HT1080 (cell line): ENCODE measurements around the gene ATP7A. TPM values are rescaled to one million over a fixed set of nuclear protein-coding genes. Genes with fewer than 3 reads are reported as not detected.
"Not testable (repeated sequence)": the region's sequence is repeated elsewhere in the genome, so short reads cannot be mapped to it uniquely, and the experiment has no call there.

Source experiments
- DNase-seq: peaks from one replicate; pipeline ENCODE4 v3.0.0-alpha.2; 2015; ENCODE audit warnings: low read depth
- total RNA-seq: library from RNA; depleted of rRNA; stranded (reverse); fragments of >200 nt; shearing (Covaris generic); gene quantifications from 2 replicates; pipeline ENCODE4 v1.2.3, GENCODE V29; 2014

The ATP7A gene
- total RNA-seq, 1 experiment from 2014 or later = 3.1 TPM

GRCh38 chrX:77945031-77945430 is 34.5 kb downstream of the ATP7A start:
- DNase-seq = not testable (repeated sequence)

GRCh38 chrX:77945910-77946545 is 35.5 kb downstream of the ATP7A start:
- no peak for DNase-seq

GRCh38 chrX:77946571-77946970 is 36.1 kb downstream of the ATP7A start:
- DNase-seq = no peak

GRCh38 chrX:77949840-77950239 is 39.3 kb downstream of the ATP7A start:
- DNase-seq = no peak

GRCh38 chrX:77952173-77952572 is 41.7 kb downstream of the ATP7A start:
- DNase-seq = no peak

- no peak for DNase-seq
Observed at GRCh38 chrX:77953302-77953701, 42.8 kb downstream of the ATP7A start.

- no peak for DNase-seq
Observed at GRCh38 chrX:77953708-77954107, 43.2 kb downstream of the ATP7A start.

- no peak for DNase-seq
Observed at GRCh38 chrX:77960567-77960966, 50.1 kb downstream of the ATP7A start.

- DNase-seq = no peak
Observed at GRCh38 chrX:77961063-77961462, 50.6 kb downstream of the ATP7A start.

GRCh38 chrX:77962068-77962902 is 51.8 kb downstream of the ATP7A start:
- peak; percentile 37 for DNase-seq

- no peak for DNase-seq
Observed at GRCh38 chrX:77966361-77966760, 55.9 kb downstream of the ATP7A start.

- no peak for DNase-seq
Observed at GRCh38 chrX:77967631-77968030, 57.1 kb downstream of the ATP7A start.

- DNase-seq = no peak
Observed at GRCh38 chrX:77969538-77969937, 59.0 kb downstream of the ATP7A start, which contains the start of gene PGAM4. TSS of gene PGAM4 (minus strand) at chrX:77969638. CDS start at chrX:77969638, 0 bp downstream.

- no peak for DNase-seq
Observed at GRCh38 chrX:77975755-77976154, 65.3 kb downstream of the ATP7A start.

- no peak for DNase-seq
Observed at GRCh38 chrX:77977095-77977494, 66.6 kb downstream of the ATP7A start.

GRCh38 chrX:77977518-77977917 is 67.0 kb downstream of the ATP7A start:
- no peak for DNase-seq

GRCh38 chrX:77979870-77980269 is 69.4 kb downstream of the ATP7A start:
- no peak for DNase-seq

- no peak for DNase-seq
Observed at GRCh38 chrX:78011846-78012245, 101.4 kb downstream of the ATP7A start.

- no peak for DNase-seq
Observed at GRCh38 chrX:78019586-78020483, 109.3 kb downstream of the ATP7A start.

- DNase-seq = peak; percentile 70
Observed at GRCh38 chrX:78024349-78025059, 114.0 kb downstream of the ATP7A start.

- DNase-seq = no peak
Observed at GRCh38 chrX:78027798-78028197, 117.3 kb downstream of the ATP7A start.
